NT2/D1 (cell line): Measurements from ENCODE around the gene ORM1.

Source experiments
- DNase-seq: peaks from one replicate; pipeline ENCODE4 v3.0.0-alpha.2; 2011; ENCODE audit warnings: low read depth, low spot score
- H3K27me3 ChIP-seq: 2 replicates; pipeline ENCODE4 v1.6.0; 2011; ENCODE audit warnings: mild to moderate bottlenecking; ENCODE audit not compliant: insufficient read length, insufficient read depth
- H3K36me3 ChIP-seq: 2 replicates; pipeline ENCODE4 v1.6.1; 2011; ENCODE audit warnings: mild to moderate bottlenecking, low read length, mixed read lengths; ENCODE audit not compliant: insufficient read depth, insufficient read length
- H3K4me1 ChIP-seq: 2 replicates; pipeline ENCODE4 v1.5.1; 2011; ENCODE audit not compliant: insufficient read depth, insufficient read length
- H3K4me3 ChIP-seq: 2 replicates; pipeline ENCODE4 v1.5.1; 2011; ENCODE audit warnings: low read depth; ENCODE audit not compliant: insufficient read length
- H3K9ac ChIP-seq: 2 replicates; pipeline ENCODE4 v1.6.0; 2011; ENCODE audit warnings: low read depth; ENCODE audit not compliant: insufficient read length
- H3K9me3 ChIP-seq: 2 replicates; pipeline ENCODE4 v1.5.1; 2011; ENCODE audit warnings: mild to moderate bottlenecking, low read length; ENCODE audit not compliant: insufficient read depth
- SUZ12 ChIP-seq: IDR thresholded peaks from 2 replicates; pipeline ENCODE4 v1.6.1; 2011; ENCODE audit not compliant: insufficient read length, insufficient read depth; ENCODE audit errors: extremely low read depth
- YY1 ChIP-seq: IDR thresholded peaks from 2 replicates; pipeline ENCODE4 v1.6.1; 2011; ENCODE audit not compliant: insufficient read length, insufficient read depth
- ZNF274 ChIP-seq: IDR thresholded peaks from 2 replicates; pipeline ENCODE4 v1.6.1; 2011; ENCODE audit warnings: mild to moderate bottlenecking, low read depth, low read length

ORM1 gene

GRCh38 chr9:114288193-114289091 is 34.5 kb upstream of the ORM1 start:
- DNase-seq, result peak; percentile 40
- TF ChIP-seq SUZ12 (no peak), YY1 (no peak), ZNF274 (no peak)

GRCh38 chr9:114289106-114289505 is 33.8 kb upstream of the ORM1 start:
- Histone ChIP-seq H3K9ac (no peak overlapping the region), H3K4me1 (peaks cover 23% of the 10 kb centered on the region), H3K27me3 (no peaks in the 10 kb centered on the region), H3K36me3 (peaks cover 76% of the 10 kb centered on the region), H3K4me3 (no peak overlapping the region), H3K9me3 (no peaks in the 10 kb centered on the region)
- TF ChIP-seq SUZ12 (no peak), YY1 (no peak), ZNF274 (no peak)
- no peak for DNase-seq

More at GRCh38 chr9:114288193-114289091, 34.5 kb upstream of the ORM1 start:
- no peak overlapping the region for H3K4me3 ChIP-seq
- H3K27me3 ChIP-seq, result no peaks in the 10 kb centered on the region
- H3K4me1 ChIP-seq, result peaks cover 23% of the 10 kb centered on the region
- no peaks in the 10 kb centered on the region for H3K9me3 ChIP-seq
- H3K36me3 ChIP-seq, result peaks cover 79% of the 10 kb centered on the region
- H3K9ac ChIP-seq, result peak overlapping the region; percentile 46

GRCh38 chr9:114289571-114290481 is 33.1 kb upstream of the ORM1 start:
- no peak for TF ChIP-seq YY1
- TF ChIP-seq ZNF274, result no peak
- TF ChIP-seq SUZ12, result no peak
- Histone ChIP-seq H3K36me3 (peaks cover 76% of the 10 kb centered on the region), H3K9me3 (peaks cover 6% of the 10 kb centered on the region), H3K4me3 (no peak overlapping the region), H3K27me3 (no peaks in the 10 kb centered on the region), H3K9ac (peak overlapping the region; percentile 5), H3K4me1 (peaks cover 23% of the 10 kb centered on the region)
- no peak for DNase-seq

- H3K27me3 ChIP-seq, result no peaks in the 10 kb centered on the region
- peaks cover 16% of the 10 kb centered on the region for H3K4me1 ChIP-seq
- peaks cover 77% of the 10 kb centered on the region for H3K36me3 ChIP-seq
- no peak for TF ChIP-seq ZNF274
- TF ChIP-seq YY1, result no peak
- no peak for TF ChIP-seq SUZ12
- H3K9me3 ChIP-seq, result peaks cover 11% of the 10 kb centered on the region
- DNase-seq, result no peak
- H3K4me3 ChIP-seq, result no peak overlapping the region
- H3K9ac ChIP-seq, result no peak overlapping the region
Observed at GRCh38 chr9:114290561-114290986, 32.3 kb upstream of the ORM1 start.

GRCh38 chr9:114291064-114291474 is 31.8 kb upstream of the ORM1 start:
- H3K4me3 ChIP-seq, result no peak overlapping the region
- H3K4me1 ChIP-seq, result peaks cover 12% of the 10 kb centered on the region
- no peak for TF ChIP-seq ZNF274
- no peak for TF ChIP-seq YY1
- TF ChIP-seq SUZ12, result no peak
- DNase-seq, result peak; percentile 55
- no peaks in the 10 kb centered on the region for H3K27me3 ChIP-seq
- peaks cover 11% of the 10 kb centered on the region for H3K9me3 ChIP-seq
- peaks cover 76% of the 10 kb centered on the region for H3K36me3 ChIP-seq
- no peak overlapping the region for H3K9ac ChIP-seq

GRCh38 chr9:114291886-114292590 is 30.9 kb upstream of the ORM1 start:
- Histone ChIP-seq H3K9me3 (peaks cover 11% of the 10 kb centered on the region), H3K36me3 (peaks cover 77% of the 10 kb centered on the region), H3K27me3 (no peaks in the 10 kb centered on the region), H3K9ac (no peak overlapping the region), H3K4me1 (peaks cover 10% of the 10 kb centered on the region), H3K4me3 (no peak overlapping the region)
- DNase-seq, result no peak
- TF ChIP-seq ZNF274 (no peak), SUZ12 (no peak), YY1 (no peak)

- H3K36me3 ChIP-seq, result peaks cover 88% of the 10 kb centered on the region
Observed at GRCh38 chr9:114294664-114295063, 28.2 kb upstream of the ORM1 start.

More at GRCh38 chr9:114294664-114295063, 28.2 kb upstream of the ORM1 start:
- Histone ChIP-seq H3K9ac (no peak overlapping the region), H3K4me3 (no peak overlapping the region), H3K27me3 (no peaks in the 10 kb centered on the region), H3K4me1 (no peaks in the 10 kb centered on the region), H3K9me3 (peaks cover 11% of the 10 kb centered on the region)
- DNase-seq, result no peak
- TF ChIP-seq SUZ12, result no peak
- no peak for TF ChIP-seq YY1
- no peak for TF ChIP-seq ZNF274
